HEK293 (cell line): Measurements from ENCODE around the gene NOD2.

Source experiments
- SCRT1 ChIP-seq: fragments of 450-650 bp; formaldehyde crosslinking; IDR thresholded peaks from 2 replicates; pipeline ENCODE4 v1.5.1; 2016; ENCODE audit warnings: missing biosample characterization, missing genetic modification characterization, borderline replicate concordance
- ZNF19 ChIP-seq: fragments of 450-650 bp; formaldehyde crosslinking; IDR thresholded peaks from 2 replicates; pipeline ENCODE4; 2016; ENCODE audit warnings: missing biosample characterization, missing genetic modification characterization, low read depth
- ZNF274 ChIP-seq, 2 experiments: fragments of 200-500 bp in 1 of 2; fragments of 450-650 bp in 1 of 2; sonication (Bioruptor generic) in 1 of 2; formaldehyde crosslinking in 1 of 2; IDR thresholded peaks; 2 replicates each; pipeline versions ENCODE4 v1.5.1 to v1.6.1; 2014 to 2016; ENCODE audit warnings: borderline replicate concordance in 1 of 2, inconsistent platforms in 1 of 2, low read length in 1 of 2, missing biosample characterization in 1 of 2, missing genetic modification characterization in 1 of 2
- ZNF548 ChIP-seq: fragments of 450-650 bp; formaldehyde crosslinking; IDR thresholded peaks from 2 replicates; pipeline ENCODE4 v1.5.1; 2016; ENCODE audit warnings: missing biosample characterization, missing genetic modification characterization
- ZNF658 ChIP-seq: fragments of 450-650 bp; formaldehyde crosslinking; IDR thresholded peaks from 2 replicates; pipeline ENCODE4; 2016; ENCODE audit warnings: missing biosample characterization, missing genetic modification characterization
- ZNF776 ChIP-seq: fragments of 450-650 bp; formaldehyde crosslinking; IDR thresholded peaks from 2 replicates; pipeline ENCODE4 v1.5.0; 2017; ENCODE audit warnings: missing biosample characterization, missing genetic modification characterization, borderline replicate concordance
- TF ChIP-seq, protein P1 (sequence below): fragments of 450-650 bp; formaldehyde crosslinking; IDR thresholded peaks from 2 replicates; pipeline ENCODE4 v1.5.1; 2016; ENCODE audit warnings: missing biosample characterization, missing genetic modification characterization
- TF ChIP-seq, protein P2 (sequence below): fragments of 450-650 bp; formaldehyde crosslinking; IDR thresholded peaks from 2 replicates; pipeline ENCODE4 v1.5.1; 2017; ENCODE audit warnings: missing biosample characterization, missing genetic modification characterization
- TF ChIP-seq, protein P3 (sequence below): fragments of 450-650 bp; formaldehyde crosslinking; IDR thresholded peaks from 2 replicates; pipeline ENCODE4 v1.5.1; 2016; ENCODE audit warnings: missing biosample characterization, missing genetic modification characterization
- TF ChIP-seq, protein P4 (sequence below): fragments of 450-650 bp; formaldehyde crosslinking; IDR thresholded peaks from 2 replicates; pipeline ENCODE4 v1.5.1; 2016; ENCODE audit warnings: missing biosample characterization, missing genetic modification characterization
- TF ChIP-seq, protein P5 (sequence below): fragments of 450-650 bp; formaldehyde crosslinking; IDR thresholded peaks from 2 replicates; pipeline ENCODE4 v1.5.1; 2017; ENCODE audit warnings: missing biosample characterization, mild to moderate bottlenecking, missing genetic modification characterization, moderate library complexity
- TF ChIP-seq, protein P6 (sequence below): sonication (generic); formaldehyde crosslinking; IDR thresholded peaks from 2 replicates; pipeline ENCODE4 v1.8.1; 2022; ENCODE audit warnings: mild to moderate bottlenecking, moderate library complexity, missing genetic modification reagents

DNA sequence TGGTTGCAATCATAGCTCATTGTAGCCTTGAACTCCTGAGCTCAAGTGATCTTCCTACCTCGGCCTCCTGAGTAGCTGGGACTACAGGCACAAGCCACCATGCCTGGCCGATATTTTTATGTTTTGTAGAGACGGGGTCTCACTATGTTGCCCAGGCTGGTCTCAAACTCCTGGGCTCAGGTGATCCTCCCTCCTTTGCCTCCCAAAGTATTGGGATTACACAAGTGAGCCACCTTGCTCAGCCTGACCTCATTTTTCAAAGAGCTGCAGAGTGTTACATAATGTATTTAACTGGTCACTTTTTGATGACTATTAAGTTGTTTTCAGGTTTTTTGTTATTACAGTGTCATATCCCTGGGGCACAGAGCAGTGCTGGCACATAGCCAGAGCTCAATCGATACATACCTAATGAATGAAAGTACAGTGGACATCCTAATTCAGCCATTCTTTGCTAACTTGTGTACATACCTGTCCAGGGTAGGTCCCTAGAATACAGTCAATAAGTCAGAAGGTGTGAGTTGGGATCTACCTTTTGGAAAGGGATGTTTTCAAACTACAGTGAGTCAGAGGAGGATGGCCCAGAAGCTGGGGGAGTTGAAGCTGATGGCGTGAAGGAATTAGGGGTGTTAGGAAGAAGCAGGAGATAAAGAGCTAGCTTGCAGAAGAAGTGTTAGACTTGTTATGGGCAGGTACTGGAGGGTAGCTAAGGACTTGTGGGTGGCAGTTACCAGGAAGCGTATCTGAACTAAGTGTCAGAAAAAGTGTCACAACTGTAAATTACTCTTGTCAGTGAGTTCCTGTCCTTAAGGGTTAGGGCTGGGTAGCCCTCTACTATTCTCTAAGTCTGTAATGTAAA is 28.4 kb downstream of the NOD2 start:
- TF ChIP-seq, protein P1, sequence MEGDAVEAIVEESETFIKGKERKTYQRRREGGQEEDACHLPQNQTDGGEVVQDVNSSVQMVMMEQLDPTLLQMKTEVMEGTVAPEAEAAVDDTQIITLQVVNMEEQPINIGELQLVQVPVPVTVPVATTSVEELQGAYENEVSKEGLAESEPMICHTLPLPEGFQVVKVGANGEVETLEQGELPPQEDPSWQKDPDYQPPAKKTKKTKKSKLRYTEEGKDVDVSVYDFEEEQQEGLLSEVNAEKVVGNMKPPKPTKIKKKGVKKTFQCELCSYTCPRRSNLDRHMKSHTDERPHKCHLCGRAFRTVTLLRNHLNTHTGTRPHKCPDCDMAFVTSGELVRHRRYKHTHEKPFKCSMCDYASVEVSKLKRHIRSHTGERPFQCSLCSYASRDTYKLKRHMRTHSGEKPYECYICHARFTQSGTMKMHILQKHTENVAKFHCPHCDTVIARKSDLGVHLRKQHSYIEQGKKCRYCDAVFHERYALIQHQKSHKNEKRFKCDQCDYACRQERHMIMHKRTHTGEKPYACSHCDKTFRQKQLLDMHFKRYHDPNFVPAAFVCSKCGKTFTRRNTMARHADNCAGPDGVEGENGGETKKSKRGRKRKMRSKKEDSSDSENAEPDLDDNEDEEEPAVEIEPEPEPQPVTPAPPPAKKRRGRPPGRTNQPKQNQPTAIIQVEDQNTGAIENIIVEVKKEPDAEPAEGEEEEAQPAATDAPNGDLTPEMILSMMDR (tag by site-specific recombination), result no peak
- TF ChIP-seq, protein P2, sequence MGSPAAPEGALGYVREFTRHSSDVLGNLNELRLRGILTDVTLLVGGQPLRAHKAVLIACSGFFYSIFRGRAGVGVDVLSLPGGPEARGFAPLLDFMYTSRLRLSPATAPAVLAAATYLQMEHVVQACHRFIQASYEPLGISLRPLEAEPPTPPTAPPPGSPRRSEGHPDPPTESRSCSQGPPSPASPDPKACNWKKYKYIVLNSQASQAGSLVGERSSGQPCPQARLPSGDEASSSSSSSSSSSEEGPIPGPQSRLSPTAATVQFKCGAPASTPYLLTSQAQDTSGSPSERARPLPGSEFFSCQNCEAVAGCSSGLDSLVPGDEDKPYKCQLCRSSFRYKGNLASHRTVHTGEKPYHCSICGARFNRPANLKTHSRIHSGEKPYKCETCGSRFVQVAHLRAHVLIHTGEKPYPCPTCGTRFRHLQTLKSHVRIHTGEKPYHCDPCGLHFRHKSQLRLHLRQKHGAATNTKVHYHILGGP (tag by site-specific recombination), result no peak
- TF ChIP-seq, protein P3, sequence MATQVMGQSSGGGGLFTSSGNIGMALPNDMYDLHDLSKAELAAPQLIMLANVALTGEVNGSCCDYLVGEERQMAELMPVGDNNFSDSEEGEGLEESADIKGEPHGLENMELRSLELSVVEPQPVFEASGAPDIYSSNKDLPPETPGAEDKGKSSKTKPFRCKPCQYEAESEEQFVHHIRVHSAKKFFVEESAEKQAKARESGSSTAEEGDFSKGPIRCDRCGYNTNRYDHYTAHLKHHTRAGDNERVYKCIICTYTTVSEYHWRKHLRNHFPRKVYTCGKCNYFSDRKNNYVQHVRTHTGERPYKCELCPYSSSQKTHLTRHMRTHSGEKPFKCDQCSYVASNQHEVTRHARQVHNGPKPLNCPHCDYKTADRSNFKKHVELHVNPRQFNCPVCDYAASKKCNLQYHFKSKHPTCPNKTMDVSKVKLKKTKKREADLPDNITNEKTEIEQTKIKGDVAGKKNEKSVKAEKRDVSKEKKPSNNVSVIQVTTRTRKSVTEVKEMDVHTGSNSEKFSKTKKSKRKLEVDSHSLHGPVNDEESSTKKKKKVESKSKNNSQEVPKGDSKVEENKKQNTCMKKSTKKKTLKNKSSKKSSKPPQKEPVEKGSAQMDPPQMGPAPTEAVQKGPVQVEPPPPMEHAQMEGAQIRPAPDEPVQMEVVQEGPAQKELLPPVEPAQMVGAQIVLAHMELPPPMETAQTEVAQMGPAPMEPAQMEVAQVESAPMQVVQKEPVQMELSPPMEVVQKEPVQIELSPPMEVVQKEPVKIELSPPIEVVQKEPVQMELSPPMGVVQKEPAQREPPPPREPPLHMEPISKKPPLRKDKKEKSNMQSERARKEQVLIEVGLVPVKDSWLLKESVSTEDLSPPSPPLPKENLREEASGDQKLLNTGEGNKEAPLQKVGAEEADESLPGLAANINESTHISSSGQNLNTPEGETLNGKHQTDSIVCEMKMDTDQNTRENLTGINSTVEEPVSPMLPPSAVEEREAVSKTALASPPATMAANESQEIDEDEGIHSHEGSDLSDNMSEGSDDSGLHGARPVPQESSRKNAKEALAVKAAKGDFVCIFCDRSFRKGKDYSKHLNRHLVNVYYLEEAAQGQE (tag by site-specific recombination), result no peak
- TF ChIP-seq SCRT1 (tag by site-specific recombination) (no peak), ZNF776 (tag by site-specific recombination) (no peak), ZNF658 (no peak), ZNF19 (tag by site-specific recombination) (no peak), ZNF548 (tag by site-specific recombination) (no peak), ZNF274 (IDR thresholded peaks at IDR 0.05; ENCODE audit: low read length) (no peak), ZNF274 (tag by site-specific recombination; IDR thresholded peaks at IDR 0.05; ENCODE audit: borderline replicate concordance) (no peak)
- TF ChIP-seq, protein P4, sequence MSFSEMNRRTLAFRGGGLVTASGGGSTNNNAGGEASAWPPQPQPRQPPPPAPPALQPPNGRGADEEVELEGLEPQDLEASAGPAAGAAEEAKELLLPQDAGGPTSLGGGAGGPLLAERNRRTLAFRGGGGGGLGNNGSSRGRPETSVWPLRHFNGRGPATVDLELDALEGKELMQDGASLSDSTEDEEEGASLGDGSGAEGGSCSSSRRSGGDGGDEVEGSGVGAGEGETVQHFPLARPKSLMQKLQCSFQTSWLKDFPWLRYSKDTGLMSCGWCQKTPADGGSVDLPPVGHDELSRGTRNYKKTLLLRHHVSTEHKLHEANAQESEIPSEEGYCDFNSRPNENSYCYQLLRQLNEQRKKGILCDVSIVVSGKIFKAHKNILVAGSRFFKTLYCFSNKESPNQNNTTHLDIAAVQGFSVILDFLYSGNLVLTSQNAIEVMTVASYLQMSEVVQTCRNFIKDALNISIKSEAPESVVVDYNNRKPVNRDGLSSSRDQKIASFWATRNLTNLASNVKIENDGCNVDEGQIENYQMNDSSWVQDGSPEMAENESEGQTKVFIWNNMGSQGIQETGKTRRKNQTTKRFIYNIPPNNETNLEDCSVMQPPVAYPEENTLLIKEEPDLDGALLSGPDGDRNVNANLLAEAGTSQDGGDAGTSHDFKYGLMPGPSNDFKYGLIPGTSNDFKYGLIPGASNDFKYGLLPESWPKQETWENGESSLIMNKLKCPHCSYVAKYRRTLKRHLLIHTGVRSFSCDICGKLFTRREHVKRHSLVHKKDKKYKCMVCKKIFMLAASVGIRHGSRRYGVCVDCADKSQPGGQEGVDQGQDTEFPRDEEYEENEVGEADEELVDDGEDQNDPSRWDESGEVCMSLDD, result no peak
- TF ChIP-seq, protein P5, sequence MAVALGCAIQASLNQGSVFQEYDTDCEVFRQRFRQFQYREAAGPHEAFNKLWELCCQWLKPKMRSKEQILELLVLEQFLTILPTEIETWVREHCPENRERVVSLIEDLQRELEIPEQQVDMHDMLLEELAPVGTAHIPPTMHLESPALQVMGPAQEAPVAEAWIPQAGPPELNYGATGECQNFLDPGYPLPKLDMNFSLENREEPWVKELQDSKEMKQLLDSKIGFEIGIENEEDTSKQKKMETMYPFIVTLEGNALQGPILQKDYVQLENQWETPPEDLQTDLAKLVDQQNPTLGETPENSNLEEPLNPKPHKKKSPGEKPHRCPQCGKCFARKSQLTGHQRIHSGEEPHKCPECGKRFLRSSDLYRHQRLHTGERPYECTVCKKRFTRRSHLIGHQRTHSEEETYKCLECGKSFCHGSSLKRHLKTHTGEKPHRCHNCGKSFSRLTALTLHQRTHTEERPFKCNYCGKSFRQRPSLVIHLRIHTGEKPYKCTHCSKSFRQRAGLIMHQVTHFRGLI (tag by site-specific recombination), result no peak
- TF ChIP-seq, protein P6, sequence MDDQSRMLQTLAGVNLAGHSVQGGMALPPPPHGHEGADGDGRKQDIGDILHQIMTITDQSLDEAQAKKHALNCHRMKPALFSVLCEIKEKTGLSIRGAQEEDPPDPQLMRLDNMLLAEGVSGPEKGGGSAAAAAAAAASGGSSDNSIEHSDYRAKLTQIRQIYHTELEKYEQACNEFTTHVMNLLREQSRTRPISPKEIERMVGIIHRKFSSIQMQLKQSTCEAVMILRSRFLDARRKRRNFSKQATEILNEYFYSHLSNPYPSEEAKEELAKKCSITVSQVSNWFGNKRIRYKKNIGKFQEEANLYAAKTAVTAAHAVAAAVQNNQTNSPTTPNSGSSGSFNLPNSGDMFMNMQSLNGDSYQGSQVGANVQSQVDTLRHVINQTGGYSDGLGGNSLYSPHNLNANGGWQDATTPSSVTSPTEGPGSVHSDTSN, result no peak
